Iris pigment epithelial cell (primary cell): ENCODE measurements around the gene RAPGEF1.

Experiments used
- DNase-seq: peaks from one replicate; pipeline ENCODE4 v3.0.0-alpha.2; 2011; ENCODE audit warnings: low read depth

RAPGEF1 gene

DNA sequence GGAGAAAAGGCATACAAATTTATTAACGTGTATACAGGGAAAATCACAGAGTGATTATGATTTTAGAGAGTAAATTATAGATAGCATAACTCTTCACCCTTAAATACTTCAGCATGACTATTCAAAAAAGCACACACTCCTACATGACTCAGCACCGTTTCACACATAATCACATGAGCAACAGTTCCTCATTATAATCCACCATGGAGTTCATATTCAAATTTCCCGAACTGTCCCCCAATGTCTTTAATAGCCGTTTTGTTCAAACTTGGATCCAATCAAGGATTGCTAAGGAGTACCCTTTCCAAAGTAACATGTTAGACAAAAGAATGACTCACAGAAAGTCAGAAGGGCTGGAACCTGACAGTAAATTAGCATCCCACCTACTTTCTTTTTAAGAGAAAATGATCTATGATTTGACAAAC lies 32.1 kb downstream of the RAPGEF1 start:
- peak; percentile 75 for DNase-seq

DNA sequence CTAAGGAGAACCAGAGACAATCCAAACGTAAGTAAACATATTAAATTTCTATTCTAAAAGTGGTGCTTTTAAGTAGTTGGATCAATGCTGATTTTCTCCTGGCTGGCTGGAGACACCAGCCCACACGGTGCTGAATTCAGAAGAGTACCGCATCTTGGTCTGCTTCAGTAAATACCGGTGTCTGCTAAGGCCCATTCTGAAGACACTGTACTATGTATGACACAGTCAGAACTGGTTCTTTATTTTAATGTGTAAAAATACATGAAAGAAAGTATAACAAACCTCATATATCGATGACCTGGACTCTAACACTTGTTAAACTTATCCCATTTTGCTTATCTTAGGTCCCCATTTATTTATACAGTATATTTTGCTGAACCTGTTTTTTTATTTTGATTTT lies 32.8 kb downstream of the RAPGEF1 start:
- DNase-seq, result no peak

DNA sequence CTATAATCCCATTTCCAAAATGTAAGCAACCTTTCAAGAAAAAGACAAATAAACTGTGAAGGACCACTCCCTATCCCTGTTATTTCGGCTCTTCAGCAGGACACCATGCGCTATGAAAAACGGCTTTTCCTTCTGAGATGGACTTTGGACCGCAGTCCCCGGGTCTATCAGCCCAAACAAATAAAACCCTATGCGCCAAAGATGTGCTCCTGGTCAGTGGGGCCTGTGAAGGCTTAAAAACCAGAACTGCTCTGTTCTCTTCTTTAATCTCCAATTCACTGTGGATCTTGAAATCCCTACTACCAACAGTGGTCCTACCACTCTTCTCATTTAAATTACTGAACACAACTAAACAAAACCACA lies 33.3 kb downstream of the RAPGEF1 start:
- no peak for DNase-seq

DNA sequence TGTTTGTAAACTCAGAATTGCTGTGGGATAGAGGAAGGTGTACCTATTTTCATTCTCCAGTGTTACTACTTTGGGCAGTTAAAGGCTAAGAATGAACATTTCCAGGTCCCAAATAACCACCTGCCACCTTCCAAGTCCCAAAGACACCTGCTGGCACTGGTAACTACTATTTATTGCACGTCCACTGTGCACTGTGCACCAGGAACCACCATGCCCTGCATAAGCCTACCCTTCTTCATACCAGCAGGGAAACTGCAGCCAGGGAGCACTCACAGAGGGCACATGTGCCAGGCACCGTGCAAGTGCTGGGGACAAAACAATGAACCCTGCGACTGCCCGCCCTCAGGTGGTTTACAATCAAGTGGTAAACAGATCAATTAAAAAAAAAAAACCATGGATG lies 34.9 kb downstream of the RAPGEF1 start:
- DNase-seq, result no peak

DNA sequence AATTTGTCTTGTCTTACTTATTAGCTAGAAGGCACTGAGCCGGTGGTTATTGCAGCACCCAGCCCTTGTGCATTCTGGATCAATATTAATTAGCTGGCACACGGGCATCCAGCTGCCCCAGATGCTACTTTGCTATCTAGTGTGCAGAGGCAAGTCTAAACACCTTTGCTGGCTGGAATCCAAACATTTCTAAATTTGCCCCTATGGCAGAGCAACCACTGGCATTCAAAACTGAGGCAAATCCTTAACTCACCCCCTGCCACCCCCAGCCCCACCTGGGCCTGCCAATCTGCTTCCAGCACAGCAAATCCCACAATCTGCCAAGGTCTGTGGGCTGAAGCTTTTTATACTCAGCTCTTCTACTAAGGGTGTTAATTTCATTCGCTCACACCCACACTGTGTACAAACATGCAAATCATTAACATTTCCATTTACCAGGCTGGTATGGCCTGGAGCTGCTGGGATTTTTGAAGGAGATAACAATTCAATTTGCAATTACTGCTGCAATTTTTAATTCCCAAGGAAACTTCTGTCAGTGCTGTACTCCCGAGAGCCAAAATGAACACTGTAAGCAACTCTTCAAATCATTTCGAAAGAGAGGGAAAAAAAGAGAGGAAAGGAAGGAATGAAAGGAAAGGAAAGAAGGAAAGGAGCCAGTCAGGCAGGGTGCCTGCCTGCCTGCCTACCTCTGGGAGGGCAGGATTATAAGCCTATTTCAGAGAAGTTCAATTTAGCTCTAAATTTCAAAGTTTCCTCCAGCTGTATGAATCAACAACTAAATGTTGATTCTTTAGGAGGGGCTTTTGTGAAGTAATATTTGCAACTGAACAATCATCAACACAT lies 35.5 kb downstream of the RAPGEF1 start:
- no peak for DNase-seq

DNA sequence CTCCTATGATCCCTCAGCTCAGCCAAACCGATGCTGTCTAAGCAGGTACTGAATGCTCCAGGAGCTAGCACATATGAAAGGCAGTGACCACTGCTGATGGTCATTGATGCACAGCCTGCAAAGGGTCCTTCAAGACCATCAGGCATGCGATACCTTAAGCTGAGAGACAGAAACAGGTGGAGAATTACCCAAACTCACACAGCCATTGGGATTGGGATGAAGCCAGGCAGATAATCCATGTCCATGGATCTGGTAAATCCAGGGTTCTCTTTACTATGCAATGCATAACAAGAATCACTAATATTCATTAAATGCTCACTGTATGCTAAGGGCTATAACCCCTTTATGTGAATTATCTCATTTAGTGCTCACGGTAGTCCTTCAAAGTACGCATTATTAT lies 36.2 kb downstream of the RAPGEF1 start:
- no peak for DNase-seq

DNA sequence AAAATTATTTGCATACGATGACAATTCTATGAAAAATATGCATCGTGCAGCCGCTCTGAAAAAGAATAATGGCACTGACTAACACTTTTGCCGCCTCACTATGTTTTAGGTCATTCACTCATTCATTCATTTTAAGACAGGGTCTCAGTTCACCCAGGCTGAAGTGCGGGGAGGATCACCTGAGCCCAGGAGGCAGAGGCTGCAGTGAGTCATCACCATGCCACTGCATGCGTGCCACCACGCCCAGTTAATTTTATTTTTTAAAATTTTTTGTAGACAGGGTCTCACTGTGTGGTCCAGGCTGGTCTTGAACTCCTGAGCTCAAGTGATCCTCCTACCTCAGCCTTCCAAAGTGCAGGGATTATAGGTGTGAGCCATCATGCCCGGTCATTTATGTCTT lies 37.0 kb downstream of the RAPGEF1 start:
- no peak for DNase-seq

DNA sequence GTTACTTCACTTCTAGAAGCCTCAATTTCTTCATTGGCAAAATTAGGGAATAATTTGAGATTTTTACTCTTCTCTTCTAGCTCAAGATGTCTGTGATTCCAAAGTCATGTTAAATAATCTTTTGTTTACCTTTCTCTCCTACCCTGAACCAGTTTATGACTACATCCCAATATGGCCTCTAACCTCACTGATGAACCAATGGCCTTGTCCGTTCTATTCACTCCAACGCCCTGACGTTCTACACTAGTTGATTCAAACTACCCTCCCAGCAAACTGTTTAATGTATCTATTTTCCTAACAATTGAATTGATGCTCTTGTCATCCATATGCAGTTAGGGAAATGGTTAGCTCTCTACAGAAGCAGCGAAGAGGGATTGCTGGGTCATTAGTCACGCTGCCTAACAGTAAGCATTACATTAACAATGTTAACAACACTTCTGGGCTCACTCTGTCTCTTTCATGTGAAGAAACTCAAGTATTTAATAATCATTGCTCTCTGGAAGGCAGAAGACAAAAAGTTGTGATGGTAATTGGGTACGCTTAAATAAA lies 38.0 kb downstream of the RAPGEF1 start:
- DNase-seq, result peak; percentile 59

DNA sequence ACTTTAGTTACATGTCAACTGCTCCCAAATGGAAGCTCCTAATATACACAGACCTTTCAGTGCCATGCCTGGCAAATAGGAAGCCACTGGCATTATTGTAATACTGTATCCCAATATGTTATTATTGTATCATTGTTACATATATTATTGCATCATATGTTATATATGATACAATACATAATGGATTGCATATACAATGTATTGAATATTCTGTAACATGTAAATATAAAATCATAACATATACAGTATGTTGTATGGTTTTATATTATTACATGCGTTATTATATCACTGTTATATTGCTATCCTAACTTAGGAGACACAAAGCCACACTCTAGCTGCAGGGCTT lies 38.5 kb downstream of the RAPGEF1 start:
- DNase-seq, result no peak

DNA sequence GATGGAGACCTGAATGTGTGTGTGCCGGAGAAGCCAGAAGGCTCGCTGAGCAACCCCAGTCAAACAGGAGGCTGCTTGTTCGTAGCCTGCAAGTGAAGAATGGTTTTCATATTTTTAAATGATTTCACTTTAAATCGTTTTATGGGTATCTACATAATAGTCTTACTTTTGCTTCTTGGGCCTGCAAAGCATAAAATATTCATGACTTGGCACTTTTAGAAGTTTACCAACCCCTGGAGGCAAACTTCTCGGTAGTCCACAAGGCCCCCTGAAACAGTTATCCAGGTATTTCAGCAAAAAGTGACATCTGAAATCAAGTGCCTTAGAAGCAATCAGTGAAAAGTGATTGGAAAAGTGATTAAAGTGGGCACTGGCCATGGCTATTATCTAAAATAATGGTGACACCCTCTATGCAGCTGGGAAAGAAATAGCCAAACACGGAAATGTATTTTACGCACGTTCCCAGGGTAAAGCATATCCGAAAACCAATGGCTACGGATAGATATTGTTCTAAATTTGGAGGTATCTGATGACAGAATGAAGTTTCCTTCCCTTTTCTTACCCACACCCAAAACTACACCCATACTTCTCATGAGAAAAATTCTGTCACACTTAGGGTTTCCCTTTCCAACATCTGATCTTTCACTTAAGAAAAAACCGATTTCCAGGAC lies 39.0 kb downstream of the RAPGEF1 start:
- no peak for DNase-seq

DNA sequence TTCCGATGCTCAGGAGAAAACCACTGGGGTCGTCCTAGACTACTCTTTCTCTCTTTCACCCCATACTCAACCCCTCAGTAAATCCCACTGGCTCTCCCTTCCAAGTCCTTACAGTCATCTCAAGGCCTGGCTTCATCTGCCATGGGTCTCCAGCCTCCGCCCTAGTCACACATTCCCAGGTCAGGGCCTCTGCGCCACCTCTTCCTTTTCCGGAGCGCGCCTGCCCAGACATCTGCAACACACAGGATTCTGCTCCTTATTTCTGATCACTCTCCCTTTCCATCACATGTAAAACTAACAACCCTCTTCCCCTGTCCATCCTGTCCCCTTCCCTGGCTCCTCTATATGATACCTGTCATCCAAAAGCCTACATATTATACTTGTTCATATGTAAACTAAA lies 39.8 kb downstream of the RAPGEF1 start:
- no peak for DNase-seq

DNA sequence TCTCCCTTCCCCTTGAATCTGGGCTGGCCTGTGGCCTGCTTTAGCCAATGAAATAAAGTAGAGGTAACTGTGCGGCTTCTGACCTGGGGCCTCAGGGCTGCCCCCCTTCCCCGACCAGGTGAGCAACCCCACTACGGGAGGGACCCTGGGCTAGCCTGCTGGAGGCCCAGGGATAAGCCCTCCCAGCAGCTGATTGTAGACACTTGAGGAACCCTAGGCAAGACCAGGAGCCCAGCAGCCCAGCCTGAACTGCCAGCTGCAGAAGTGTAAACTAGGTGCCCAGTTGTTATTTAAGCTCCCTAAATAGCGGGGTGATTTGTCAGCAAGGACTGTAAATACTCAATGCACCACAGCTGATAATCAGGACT lies 41.3 kb downstream of the RAPGEF1 start:
- no peak for DNase-seq

DNA sequence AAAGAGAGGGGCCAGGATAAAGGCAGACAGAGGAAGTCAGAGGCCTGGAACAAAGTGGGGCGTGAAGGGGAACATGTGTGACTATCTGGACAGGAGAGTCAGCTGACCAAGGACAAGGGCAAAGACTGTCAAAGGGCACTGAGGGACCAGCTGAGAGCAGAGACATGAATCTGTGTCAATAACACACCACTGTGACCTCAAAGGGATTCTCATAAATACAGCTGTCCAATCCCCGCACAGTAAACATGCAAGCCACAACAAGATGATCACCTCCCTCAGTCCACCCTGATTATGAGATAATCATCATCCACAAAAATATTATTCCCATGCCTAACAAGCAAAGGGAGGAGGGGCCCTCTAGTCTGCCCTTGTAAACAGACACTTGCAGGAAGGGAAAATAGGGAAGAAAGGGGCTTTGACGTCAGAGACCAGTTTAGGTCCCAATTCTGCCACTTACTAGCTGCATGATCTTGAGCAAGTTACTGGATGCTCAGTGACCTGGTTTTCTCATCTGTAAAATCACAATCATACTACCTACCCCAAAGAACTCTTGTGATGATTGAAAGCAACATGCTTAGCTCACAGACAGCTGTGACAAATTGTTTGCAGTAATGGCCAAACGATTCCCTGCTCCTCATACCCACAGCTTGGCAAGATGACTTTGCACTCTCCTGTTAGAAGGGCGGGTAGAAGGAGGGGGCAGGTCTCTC lies 41.8 kb downstream of the RAPGEF1 start:
- DNase-seq, result no peak

DNA sequence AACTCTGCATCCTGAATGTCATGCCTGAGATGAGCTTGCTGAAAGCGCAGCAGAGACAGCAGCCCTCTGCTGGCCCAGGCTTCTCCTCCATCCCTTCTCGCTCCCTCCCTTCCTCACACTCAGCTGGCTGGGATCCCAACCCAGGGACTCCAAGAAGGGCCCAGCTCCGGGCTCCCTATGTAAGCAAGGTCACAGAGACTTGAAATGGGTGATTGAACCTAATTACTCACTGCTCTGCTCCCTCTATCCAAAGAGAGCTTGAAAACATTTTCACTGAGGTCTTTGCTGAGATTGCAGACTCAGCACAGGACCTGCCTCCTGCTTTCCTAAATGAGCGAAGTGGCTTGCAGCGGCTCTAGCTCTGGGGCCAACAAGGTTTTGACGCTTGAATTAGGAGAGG lies 42.8 kb downstream of the RAPGEF1 start:
- DNase-seq, result peak; percentile 50

DNA sequence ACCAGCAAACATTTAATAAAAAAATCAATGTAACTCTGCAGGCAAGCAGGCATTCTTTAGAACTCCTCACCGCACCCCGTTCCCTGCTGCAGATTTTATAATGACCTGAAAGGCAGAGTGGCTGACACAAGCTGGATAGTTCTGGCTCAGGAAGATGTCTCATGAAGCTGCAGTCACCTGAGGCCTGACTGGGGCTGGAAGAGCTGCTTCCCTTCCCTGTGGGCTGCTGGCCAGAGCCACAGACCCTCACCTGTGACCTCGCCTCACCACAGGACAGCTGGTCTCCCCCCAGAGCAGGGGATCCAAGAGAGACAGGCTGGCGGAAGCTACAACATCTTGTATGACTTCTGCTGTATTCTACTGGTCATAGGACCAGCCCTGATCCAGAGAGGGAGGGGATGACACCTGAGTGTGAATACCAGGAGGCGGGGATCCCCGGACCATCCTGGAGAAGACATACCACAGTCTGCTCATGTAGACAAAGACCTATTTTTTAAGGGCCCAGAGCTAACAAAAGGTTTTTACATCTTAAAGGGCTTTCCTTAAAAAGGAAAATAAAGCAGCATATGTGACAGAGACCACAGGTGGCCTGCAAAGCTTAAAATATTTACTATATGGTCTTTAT lies 43.9 kb downstream of the RAPGEF1 start:
- DNase-seq, result no peak

DNA sequence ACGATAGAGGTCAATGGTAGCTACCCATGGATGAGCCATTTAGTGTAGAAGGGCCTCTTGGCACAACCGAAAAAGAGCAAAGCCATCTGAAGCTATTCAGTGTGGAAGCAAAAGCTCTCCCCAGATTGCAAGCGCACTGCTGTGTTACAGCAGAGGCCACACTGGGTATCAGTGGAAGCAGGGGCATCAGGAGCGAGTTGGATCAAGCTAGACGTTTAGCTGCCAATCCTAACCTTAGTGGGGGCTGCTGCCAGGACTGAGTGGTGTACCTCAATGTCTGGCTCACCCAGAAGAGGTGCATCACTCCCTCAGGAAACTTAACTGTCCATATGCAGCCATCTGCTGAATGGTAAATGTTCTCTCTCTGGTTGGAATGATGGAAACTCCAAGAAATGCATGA lies 44.5 kb downstream of the RAPGEF1 start:
- no peak for DNase-seq

DNA sequence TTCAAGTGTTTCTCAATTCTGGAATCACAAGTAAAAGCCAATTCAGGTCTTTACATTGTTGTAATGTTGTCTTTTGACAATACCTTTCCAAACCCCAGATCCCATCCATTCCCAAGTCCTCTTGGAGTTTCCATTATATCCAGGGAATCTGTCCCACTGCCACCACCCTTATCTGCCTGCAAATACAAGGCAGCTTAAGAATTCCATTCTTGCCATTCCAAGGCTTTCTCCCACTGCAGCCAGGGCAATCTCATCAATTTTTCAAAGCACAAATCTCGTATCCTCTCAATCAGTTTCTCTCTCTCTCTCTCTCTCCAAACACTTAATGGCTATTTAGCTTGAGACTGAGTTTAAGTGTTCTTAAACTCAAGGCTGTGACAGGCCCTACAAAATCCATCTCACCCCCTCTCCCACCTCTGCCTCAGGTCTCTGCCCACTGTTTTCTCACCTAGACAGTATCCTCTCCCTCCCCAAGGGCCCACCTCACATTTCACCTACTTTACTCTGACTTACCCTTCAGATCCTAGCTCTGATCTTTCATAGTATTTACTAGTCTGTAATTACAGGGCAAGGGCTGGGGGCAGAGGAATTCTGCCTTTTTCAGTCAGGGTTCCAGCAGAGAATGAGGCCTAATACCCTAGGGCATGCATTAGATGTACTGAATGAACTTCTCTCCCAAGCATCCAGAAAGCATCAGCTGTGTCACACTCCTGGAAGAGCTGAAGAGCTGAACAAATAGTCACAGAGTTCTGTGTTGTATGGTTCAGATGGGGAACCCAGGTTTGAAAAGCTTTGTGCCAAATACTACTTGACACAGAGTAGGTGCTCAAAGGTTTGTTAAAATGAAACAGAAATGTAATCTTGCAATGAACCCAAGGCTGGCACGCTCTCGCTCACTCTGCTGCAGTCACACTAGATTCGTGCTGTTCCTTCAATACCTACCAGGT lies 46.0 kb downstream of the RAPGEF1 start:
- no peak for DNase-seq

DNA sequence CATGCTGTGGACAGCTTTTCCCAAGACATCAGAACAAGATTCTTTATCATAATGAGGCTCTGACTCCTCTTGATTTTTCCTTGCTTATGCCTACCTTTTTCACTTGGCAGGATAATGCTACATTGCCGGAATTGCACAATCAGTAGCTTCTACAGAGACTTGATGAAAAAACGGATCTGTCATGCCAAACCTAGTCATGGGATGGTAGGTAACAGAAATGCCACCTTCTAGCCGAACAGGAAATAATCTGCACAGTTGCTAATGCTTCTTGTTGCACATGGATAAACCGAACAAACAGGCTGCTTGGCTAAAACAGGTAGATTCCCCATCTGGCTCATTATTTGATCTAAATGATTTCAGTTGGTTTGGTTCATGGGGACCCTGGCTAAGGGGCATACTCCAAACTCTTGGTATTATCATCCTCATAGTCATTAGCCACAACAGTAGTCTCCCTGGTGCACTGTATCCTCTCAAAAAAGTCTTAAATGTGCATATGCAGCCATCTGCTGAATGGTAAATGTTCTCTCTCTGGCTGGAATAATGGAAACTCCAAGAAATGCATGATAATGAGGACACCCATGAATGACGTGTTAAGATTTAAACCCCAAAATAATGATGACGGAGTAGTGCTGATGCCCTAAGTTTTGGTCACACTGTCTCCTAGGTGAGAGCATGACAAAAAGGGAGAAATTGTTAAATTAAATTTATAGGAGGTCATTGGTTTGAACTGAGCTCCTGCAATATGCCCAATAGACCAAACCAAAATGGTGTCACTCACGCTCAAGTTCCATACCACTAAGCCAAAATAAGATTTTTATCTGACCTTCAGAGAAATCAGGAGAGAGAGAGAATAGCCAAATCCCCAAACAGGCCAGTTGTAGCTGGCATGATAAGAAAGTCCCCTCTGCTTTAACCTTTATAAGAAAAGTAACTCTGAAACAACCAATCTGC lies 47.0 kb downstream of the RAPGEF1 start:
- DNase-seq, result no peak

DNA sequence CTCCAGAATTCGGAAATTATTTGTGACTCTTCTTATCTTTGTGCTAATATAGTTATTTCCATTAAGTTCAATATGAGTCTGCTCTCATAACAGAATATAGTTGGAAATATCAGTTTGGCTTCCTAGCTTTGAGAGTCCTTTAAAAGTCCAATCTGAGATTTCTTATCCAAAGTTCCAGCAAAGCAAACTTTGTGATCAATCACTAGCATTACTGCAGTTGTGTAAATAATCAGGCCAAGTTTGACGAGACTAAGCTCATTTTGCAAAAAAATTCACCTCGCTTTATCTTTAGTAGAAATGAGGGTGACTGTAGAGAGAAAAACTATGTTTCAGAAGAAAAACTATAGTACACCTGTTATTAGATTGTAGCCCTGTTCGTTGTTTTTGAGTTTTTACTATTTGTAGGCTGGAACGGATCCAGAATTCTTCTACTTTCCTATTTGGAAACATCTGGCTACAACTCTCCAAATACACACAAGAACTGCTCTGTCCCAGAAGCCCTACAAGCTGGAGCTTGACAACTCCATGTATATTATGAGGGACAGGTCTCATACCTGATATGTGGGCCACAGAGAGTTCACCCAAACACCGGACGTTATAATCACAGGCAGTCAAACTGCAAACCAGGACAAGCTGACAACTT lies 47.8 kb downstream of the RAPGEF1 start:
- DNase-seq, result no peak
